Endothelial cell of umbilical vein (primary cell): ENCODE measurements around the gene VWA8. TPM values are rescaled to one million over a fixed set of nuclear protein-coding genes. Genes with fewer than 3 reads are reported as not detected.

Source experiments
- BruUV-seq: library from RNA; stranded (reverse); fragments of 400-500 nt; replicated peaks from 2 replicates; lab custom pipeline; 2021; lab: Mats Ljungman, UMichigan
- CTCF ChIA-PET: fragments of 300-600, 350-600 bp; sonication (Branson Sonifier 250); formaldehyde crosslinking; loops from one replicate; lab custom pipeline; 2021; ENCODE audit warnings: antibody characterized with exemption, inconsistent platforms; lab: Charles Lee
- POLR2A ChIA-PET: fragments of 300-600, 350-600 bp; sonication (Branson Sonifier 250); formaldehyde crosslinking; loops from one replicate; lab custom pipeline; 2021; ENCODE audit warnings: antibody characterized with exemption, inconsistent platforms; lab: Charles Lee
- DNase-seq: peaks from one replicate; pipeline ENCODE4 v3.0.0-alpha.2; 2011; ENCODE audit warnings: low read depth, low spot score
- FAIRE-seq: peaks from 2 replicates; lab custom pipeline; 2011; peaks lifted over from hg19 to GRCh38; lab: Jason Lieb, UNC
- H2AFZ ChIP-seq: 2 replicates; pipeline ENCODE4 v1.6.0; 2012; ENCODE audit warnings: low read depth, low read length, control low read depth, inconsistent platforms
- H3K27ac ChIP-seq: 2 replicates; pipeline ENCODE4 v1.5.1; 2011; ENCODE audit warnings: low read depth, mild to moderate bottlenecking, control low read depth, low read length, moderate library complexity; ENCODE audit not compliant: insufficient read depth
- H3K27me3 ChIP-seq, 2 experiments: 2 replicates each; pipeline versions ENCODE4 v1.6.0 to v1.6.1; 2011; ENCODE audit warnings: low read length in 2 of 2, mixed read lengths in 1 of 2; ENCODE audit not compliant: control insufficient read depth in 2 of 2, insufficient read depth in 2 of 2
- H3K36me3 ChIP-seq, 2 experiments: 2 replicates in 1 of 2; 3 replicates in 1 of 2; pipeline ENCODE4 v1.5.1; 2011; ENCODE audit warnings: low read length in 2 of 2, mild to moderate bottlenecking in 1 of 2, moderate library complexity in 1 of 2; ENCODE audit not compliant: control insufficient read depth in 2 of 2, insufficient read depth in 2 of 2; ENCODE audit errors: extremely low read depth in 1 of 2
- H3K4me1 ChIP-seq: 3 replicates; pipeline ENCODE4 v1.5.1; 2011; ENCODE audit warnings: mild to moderate bottlenecking, low read length; ENCODE audit not compliant: control insufficient read depth, insufficient read depth; ENCODE audit errors: extremely low read depth
- H3K4me2 ChIP-seq: 2 replicates; pipeline ENCODE4 v1.6.1; 2011; ENCODE audit warnings: low read length, control low read depth, mixed read lengths; ENCODE audit not compliant: insufficient read depth
- H3K4me3 ChIP-seq, 3 experiments: fragments of 200-600 bp in 1 of 3; sonication (generic), shearing (Covaris generic) in 1 of 3; replicated peaks in 1 of 3; 2 replicates each; pipeline ENCODE4 v1.5.1; 2011 to 2016; ENCODE audit warnings: control low read depth in 3 of 3, low read length in 3 of 3, mild to moderate bottlenecking in 2 of 3, inconsistent platforms in 1 of 3, low read depth in 1 of 3, moderate library complexity in 1 of 3; ENCODE audit not compliant: insufficient read depth in 1 of 3
- H3K79me2 ChIP-seq: 2 replicates; pipeline ENCODE4 v1.6.0; 2012; ENCODE audit warnings: low read length, inconsistent platforms; ENCODE audit not compliant: control insufficient read depth, insufficient read depth
- H3K9ac ChIP-seq: replicated peaks from 2 replicates; pipeline ENCODE3; 2011; ENCODE audit warnings: low read length, control low read depth; ENCODE audit not compliant: insufficient read depth; ENCODE audit errors: extremely low read depth
- H3K9me1 ChIP-seq: replicated peaks from 3 replicates; pipeline ENCODE4 v1.6.0; 2011; ENCODE audit warnings: mild to moderate bottlenecking, low read length; ENCODE audit not compliant: control insufficient read depth, insufficient read depth; ENCODE audit errors: extremely low read depth
- H3K9me3 ChIP-seq: replicated peaks from 2 replicates; pipeline ENCODE4 v1.5.1; 2012; ENCODE audit warnings: low read length, inconsistent platforms; ENCODE audit not compliant: control insufficient read depth, insufficient read depth
- H4K20me1 ChIP-seq: replicated peaks from 2 replicates; pipeline ENCODE3; 2011; ENCODE audit warnings: mild to moderate bottlenecking, low read length; ENCODE audit not compliant: control insufficient read depth, insufficient read depth; ENCODE audit errors: extremely low read depth
- CTCF ChIP-seq, 2 donors: IDR thresholded peaks; 1 replicate in 1 of 2; 2 replicates in 1 of 2; pipeline ENCODE4 v1.5.1; 2011; ENCODE audit warnings: low read length in 2 of 2, mild to moderate bottlenecking in 2 of 2, moderate library complexity in 2 of 2, control low read depth in 1 of 2, inconsistent platforms in 1 of 2, low read depth in 1 of 2; ENCODE audit not compliant: insufficient read depth in 1 of 2; ENCODE audit errors: extremely low read depth in 1 of 2
- EZH2 ChIP-seq: IDR thresholded peaks from 2 replicates; pipeline ENCODE4 v1.6.1; 2012; ENCODE audit warnings: borderline replicate concordance, low read depth, mild to moderate bottlenecking, moderate library complexity, low read length, inconsistent platforms; ENCODE audit not compliant: severe bottlenecking
- FOS ChIP-seq: IDR thresholded peaks from 2 replicates; pipeline ENCODE4 v1.6.1; 2011; ENCODE audit warnings: mild to moderate bottlenecking, low read length, moderate library complexity, borderline replicate concordance; ENCODE audit not compliant: insufficient read depth
- GATA2 ChIP-seq: IDR thresholded peaks from 2 replicates; pipeline ENCODE4 v1.7.0; 2011; ENCODE audit warnings: low read depth, mild to moderate bottlenecking, moderate library complexity, mixed read lengths, low read length; ENCODE audit not compliant: insufficient read length, insufficient read depth
- JUN ChIP-seq: IDR thresholded peaks from 2 replicates; pipeline ENCODE4 v1.6.1; 2011; ENCODE audit warnings: borderline replicate concordance, low read depth; ENCODE audit not compliant: insufficient read length, insufficient read depth
- MYC ChIP-seq: IDR thresholded peaks from one replicate; pipeline ENCODE4 v1.6.1; 2011; ENCODE audit warnings: mild to moderate bottlenecking, low read depth, low read length
- POLR2A ChIP-seq: IDR thresholded peaks from 2 replicates; pipeline ENCODE4 v1.6.1; 2012; ENCODE audit warnings: low read depth, mild to moderate bottlenecking, control low read depth, low read length
- POLR2AphosphoS5 ChIP-seq: IDR thresholded peaks from 2 replicates; pipeline ENCODE4 v1.6.1; 2012; ENCODE audit warnings: low read depth, mild to moderate bottlenecking, control low read depth, low read length, moderate library complexity; ENCODE audit not compliant: insufficient read depth
- dilution Hi-C: fragments of 300-500 bp; cut with MboI; formaldehyde crosslinking; loops from one replicate; pipeline ENCODE4 v1.15.0; 2019; ENCODE audit warnings: low sequenced_read_pairs; ENCODE audit not compliant: extremely low pct_ligation_motif_present
- intact Hi-C: fragments of 100-400 bp; cut with micrococcal nuclease; formaldehyde crosslinking; loops from one replicate; pipeline ENCODE4 v1.10.0; 2022
- polyA plus RNA-seq, 4 experiments: library from polyadenylated mRNA; depleted of rRNA in 3 of 4; stranded (reverse) in 3 of 4; unstranded in 1 of 4; fragments of >200 nt; gene quantifications; 2 replicates each; pipeline versions ENCODE4 v1.2.1 to v1.2.3, GENCODE V29; 2011 to 2012; ENCODE audit warnings: missing spikeins in 1 of 4
- total RNA-seq: library from RNA; stranded (reverse); gene quantifications from 2 replicates; pipeline ENCODE4 v1.2.3, GENCODE V29; 2021
- TF ChIP-seq, protein P1 (sequence below): IDR thresholded peaks from 2 replicates; pipeline ENCODE4 v1.6.1; 2011; ENCODE audit not compliant: insufficient read depth, insufficient read length

The VWA8 gene
- total and polyA plus RNA-seq, 2 donors (not counting 3 experiments of a cell fraction or from before 2014, with no cell fraction given): 2.9 to 11.3 TPM

DNA sequence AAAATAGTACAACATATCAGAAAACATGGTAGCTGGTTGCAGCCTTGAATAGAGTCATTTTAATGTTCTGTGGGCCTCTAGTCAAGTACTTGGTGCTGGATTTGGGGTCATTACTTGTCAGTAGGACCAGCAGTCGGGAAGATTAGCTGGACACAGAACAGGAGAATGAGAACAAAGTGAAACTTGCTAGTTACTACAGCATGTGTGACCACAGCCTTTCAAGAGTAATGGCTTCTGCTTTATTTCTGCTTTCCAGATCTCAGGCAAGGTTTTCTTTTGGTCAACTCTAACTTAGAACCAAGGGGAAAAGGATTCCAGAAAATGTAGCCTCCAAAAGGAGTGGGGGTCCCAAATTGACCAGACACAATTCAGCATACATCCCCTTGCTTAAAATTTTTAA lies 17.1 kb upstream of the VWA8 start:
- Histone ChIP-seq H3K79me2 (no peaks in the 10 kb centered on the region), H3K36me3 (no peaks in the 10 kb centered on the region), H3K27me3 (peaks cover 0 to 1% of the 10 kb centered on the region in 2 experiments), H3K4me3 (no peak overlapping the region), H3K27ac (no peak overlapping the region), H3K9ac (no peak overlapping the region), H3K9me3 (no peaks in the 10 kb centered on the region), H3K9me1 (no peaks in the 10 kb centered on the region), H2AFZ (no peak overlapping the region), H4K20me1 (no peaks in the 10 kb centered on the region), H3K4me2 (no peak overlapping the region), H3K4me1 (no peaks in the 10 kb centered on the region)
- FAIRE-seq: no peak
- ChIA-PET CTCF (interaction anchor here (0.7 to 1.1 kb wide), 3 partner anchors 14 to 61 kb away, joined by 3 read pairs; no protein-coding TSS in a partner anchor), POLR2A (no interaction called here)
- dilution Hi-C loops (no loop called here), intact Hi-C loops (no loop called here)
- TF ChIP-seq EZH2: no peak
- TF ChIP-seq POLR2AphosphoS5: no peak
- no peak for TF ChIP-seq GATA2
- TF ChIP-seq FOS: no peak
- no peak for TF ChIP-seq MYC
- TF ChIP-seq POLR2A: no peak
- no peak for TF ChIP-seq JUN
- TF ChIP-seq CTCF (IDR thresholded peaks at IDR 0.05; ENCODE audit: extremely low read depth in 1 of 2, insufficient read depth in 1 of 2, low read depth in 1 of 2, low read length in 2 of 2): no peak
- TF ChIP-seq, protein P1, sequence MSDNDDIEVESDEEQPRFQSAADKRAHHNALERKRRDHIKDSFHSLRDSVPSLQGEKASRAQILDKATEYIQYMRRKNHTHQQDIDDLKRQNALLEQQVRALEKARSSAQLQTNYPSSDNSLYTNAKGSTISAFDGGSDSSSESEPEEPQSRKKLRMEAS: no peak
- BruUV-seq: no TSS peak
- DNase-seq: no peak
